CMK (cell line): Measurements from ENCODE around the gene PCED1B.
"Not testable (repeated sequence)": the region's sequence is repeated elsewhere in the genome, so short reads cannot be mapped to it uniquely, and the experiment has no call there.

ENCODE experiments used
- DNase-seq: peaks from one replicate; pipeline ENCODE4 v3.0.0-alpha.2; 2010; ENCODE audit warnings: low read depth

The PCED1B gene

GRCh38 chr12:47088021-47088944 lies 8.9 kb downstream of the PCED1B start:
- no peak for DNase-seq

DNA sequence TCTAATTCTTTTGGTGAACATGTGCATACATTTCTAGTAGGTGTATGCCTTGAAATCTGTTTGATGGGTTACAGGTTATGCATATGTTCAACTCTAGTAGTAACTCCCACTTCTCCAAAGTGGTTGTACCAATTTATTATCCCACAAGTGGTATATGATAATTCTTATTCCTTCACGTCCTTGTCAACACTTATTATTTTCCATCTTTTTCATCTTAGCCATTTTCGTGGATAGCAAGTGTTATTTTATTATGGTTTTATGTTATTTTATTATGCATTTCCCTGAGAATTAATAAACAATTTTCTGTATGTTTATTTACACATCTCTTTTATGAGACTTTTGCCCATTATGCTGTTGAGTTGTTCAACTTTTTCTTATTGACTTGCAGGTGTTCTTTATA lies 11.6 kb downstream of the PCED1B start:
- DNase-seq: no peak

- no peak for DNase-seq
Measured at GRCh38 chr12:47094804-47095203, 15.4 kb downstream of the PCED1B start.

GRCh38 chr12:47095446-47096236 lies 16.2 kb downstream of the PCED1B start:
- DNase-seq: no peak

DNA sequence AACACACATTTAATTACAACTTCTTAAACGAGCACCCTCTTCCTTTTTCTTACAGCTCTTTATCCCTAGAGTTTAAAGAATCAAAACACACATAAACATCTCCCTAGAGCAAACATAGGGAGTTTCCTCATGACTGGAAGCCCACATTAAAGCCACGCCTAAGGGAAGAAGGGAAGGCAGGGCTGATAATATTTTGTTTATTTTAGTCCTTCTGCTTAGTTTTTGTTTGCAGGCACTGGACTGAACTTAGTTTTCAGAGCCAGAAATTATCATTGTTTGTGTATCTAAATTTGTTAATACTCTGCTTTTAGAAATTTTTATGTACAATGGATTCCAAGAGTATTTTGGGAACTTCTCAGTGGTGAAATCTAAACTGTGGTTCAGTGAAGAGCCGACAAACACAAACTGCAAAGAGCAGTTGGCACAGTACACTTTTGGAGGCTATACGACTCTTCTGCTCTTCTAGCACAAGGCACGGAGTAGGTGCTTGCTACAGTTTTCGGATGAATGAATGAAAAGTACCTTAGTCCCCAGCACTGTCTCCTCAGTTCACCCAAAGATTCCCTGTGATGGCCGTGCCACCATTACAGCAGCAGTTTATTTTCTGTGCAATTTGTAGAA lies 18.0 kb downstream of the PCED1B start:
- DNase-seq: no peak

- no peak for DNase-seq
Measured at GRCh38 chr12:47098099-47098498, 18.7 kb downstream of the PCED1B start.

- DNase-seq: no peak
Measured at GRCh38 chr12:47099610-47100009, 20.2 kb downstream of the PCED1B start.

DNA sequence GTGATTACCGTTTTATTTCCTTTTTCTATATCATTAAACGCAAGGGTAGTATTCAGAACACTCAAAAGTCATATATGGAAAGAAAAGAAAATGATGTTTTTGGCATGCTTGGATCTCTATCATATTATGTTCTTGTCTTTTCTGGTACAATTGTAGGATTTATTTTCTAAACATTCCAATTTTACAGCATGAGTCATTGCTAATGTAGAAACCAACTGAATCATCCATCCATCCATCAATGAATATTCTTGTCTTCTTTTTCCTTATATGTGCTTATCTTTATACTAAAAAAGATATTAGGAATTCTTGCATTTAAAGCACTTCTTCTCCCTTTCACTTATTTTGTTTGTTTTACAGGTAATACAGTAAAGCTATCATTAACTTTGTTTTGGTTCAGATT lies 20.7 kb downstream of the PCED1B start:
- no peak for DNase-seq

DNA sequence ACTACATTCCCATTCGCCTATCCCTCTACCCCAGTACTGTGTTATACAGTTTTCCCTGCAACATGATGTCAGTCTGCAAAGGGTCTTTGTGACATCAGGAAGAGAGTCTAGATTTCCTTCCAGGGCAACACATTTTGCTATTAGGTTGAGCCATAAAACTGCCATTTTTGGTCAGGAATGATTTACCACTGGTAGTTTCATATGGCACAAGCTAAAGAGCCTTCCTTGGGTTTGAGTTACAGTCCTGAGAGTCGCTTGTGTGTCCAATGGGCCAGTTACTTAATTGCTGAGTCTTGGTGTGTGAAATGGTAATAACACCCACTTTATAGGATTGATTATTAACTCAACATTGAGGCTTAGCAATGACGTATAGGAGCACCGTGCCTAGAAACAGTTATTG lies 23.0 kb downstream of the PCED1B start:
- DNase-seq: no peak

GRCh38 chr12:47102845-47103651 lies 23.6 kb downstream of the PCED1B start:
- DNase-seq: no peak

DNA sequence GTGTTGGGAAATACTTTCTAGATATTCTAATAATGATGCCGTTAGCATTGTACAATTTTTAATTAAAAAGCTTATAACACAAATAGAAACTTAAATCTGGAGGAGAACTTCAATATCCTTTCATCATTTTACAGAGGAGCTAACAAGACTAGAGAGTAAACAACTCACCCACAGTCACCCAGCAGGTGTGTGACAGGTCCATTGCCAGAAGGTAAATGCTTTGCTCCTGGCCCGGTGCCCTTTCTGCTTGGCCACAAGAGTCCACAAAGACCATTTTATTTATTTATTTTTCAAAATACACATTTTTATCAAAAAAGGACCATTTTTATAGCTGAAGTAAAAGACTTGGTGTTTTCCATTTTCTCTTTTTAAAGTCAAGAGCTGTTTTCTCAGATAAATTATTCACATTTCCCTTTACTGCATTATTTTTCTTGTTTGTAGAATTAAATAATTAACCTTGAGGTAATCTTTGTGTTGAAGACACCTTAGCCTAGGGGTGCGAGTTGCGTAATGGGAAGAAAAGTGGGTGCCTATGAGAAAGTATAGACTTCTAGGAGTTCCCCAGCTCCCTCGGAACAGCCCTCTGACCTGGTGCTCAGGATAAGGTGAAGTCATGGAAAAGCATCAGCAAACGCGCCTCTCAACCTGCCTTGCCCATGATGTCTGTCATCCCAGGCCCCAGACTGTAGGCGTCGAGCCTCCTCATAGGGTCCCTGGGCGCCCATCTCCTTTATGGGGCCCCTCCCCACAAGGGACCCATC lies 26.7 kb downstream of the PCED1B start:
- no peak for DNase-seq

DNA sequence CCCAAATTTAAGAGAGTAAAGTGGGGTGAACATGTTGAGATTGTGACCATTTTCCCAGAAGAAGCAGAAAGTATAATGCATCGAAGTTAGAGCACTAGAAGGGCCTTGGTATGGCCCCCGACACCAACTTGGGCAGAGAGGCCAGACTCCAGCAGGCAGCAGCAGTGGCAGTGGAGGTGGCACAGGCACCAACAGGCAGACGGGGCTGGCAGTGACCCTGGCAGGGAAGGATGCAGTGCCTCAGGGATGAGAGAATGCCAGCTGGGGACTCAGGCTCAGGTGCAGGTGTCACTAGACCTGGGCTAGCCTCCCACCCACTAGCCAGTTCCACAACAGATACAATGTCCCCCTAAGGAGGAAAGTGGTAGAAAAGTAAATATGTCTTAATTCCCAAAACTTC lies 28.0 kb downstream of the PCED1B start:
- no peak for DNase-seq

- DNase-seq: no peak
Measured at GRCh38 chr12:47107926-47108325, 28.5 kb downstream of the PCED1B start.

- DNase-seq: no peak
Measured at GRCh38 chr12:47110011-47110541, 30.7 kb downstream of the PCED1B start.

DNA sequence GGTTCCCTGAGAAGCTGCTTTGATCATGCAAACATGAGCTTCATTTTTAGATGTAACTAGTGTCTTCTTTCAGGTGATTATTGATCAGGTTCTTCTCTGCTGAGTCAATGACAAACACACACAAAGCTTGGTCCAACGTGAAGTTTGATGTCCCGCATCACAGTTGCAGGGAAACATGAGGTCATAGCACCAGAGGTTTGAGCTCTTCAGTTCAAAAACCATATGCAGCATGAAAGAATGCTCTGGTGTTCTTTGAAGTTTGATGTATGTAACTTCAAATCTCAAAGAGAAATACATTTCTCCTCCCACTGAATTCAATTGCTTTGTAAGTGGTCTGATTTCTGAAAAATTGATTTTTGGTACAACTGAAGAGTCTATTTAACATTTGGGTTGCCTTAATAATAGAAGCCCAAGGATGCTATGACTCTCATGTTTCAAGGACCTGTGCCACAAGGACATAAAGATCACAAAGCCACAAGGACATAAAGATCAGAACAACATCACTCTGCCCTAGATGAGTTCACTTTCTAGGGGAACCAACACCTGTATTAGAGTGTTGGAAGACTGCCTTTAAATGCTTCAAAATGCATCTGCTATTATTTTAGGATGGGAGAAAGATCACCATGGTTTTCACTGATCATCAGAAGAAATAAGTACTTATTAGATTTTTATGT lies 31.4 kb downstream of the PCED1B start:
- DNase-seq: no peak

DNA sequence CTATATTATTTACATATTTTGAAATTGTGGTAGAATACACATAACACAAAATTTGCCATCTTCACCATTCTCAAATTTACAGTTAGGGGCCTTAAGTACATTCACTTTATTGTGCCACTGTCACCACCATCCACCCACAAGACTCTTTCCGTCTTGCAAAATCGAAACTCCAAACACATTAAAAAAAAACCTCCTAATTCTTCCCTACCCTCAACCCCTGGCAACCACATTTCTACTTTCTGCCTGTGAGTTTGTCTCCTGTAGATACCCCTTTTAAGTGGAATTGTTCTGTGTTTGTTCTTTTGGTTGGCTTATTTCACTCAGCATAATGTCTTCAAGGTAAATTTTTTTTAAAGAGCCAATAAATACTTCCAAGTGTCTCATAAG lies 32.0 kb downstream of the PCED1B start:
- no peak for DNase-seq

GRCh38 chr12:47111854-47112253 lies 32.4 kb downstream of the PCED1B start:
- DNase-seq: no peak

GRCh38 chr12:47112679-47113078 lies 33.3 kb downstream of the PCED1B start:
- DNase-seq: no peak

DNA sequence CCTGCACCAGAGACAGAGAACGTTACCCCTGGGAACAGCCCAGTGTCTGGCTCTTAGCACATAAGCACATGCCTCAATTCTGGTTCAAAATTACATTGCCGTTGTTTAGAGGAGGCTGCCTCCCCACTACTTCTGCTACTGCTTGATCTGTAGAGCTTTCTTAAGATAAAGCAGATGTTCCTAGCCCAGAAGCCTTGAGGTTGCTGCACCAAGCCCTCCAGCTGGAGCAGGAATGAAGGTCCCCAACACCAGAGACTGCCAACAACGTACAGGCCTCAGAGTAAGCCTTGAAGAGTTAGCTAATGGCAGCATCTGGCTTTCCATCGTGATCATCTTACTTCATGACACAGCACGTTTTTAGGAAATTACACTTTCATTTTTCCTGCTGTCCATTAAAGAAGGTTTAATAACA lies 35.1 kb downstream of the PCED1B start:
- no peak for DNase-seq

GRCh38 chr12:47117305-47117704 lies 37.9 kb downstream of the PCED1B start:
- not testable (repeated sequence) for DNase-seq
